Fibroblast of peridontal ligament (primary cell): Measurements from ENCODE around the gene ZNF311.
A peak's percentile ranks its signal among the peaks of the same experiment; 100 is the strongest.

ENCODE experiments used
- DNase-seq: peaks from one replicate; pipeline ENCODE4 v3.0.0-alpha.2; 2010; ENCODE audit errors: extremely low read depth

Gene ZNF311

GRCh38 chr6:29005183-29005885 lies at the start of gene ZNF311:
TSS of gene ZNF311 (minus strand) at chr6:29005315. CDS start at chr6:29003954, 1,361 bp downstream.
- peak; percentile 63 for DNase-seq

GRCh38 chr6:29051680-29052079 lies 46.6 kb upstream of the ZNF311 start:
- DNase-seq = no peak

GRCh38 chr6:29045075-29045474 lies 40.0 kb upstream of the ZNF311 start, which contains the start of gene OR2W1:
TSS of gene OR2W1 (minus strand) at chr6:29045175. CDS start at chr6:29045175, 0 bp downstream.
- DNase-seq = no peak

GRCh38 chr6:29035951-29036350 lies 30.8 kb upstream of the ZNF311 start:
- DNase-seq = no peak

- DNase-seq = no peak
These were observed 23.7 kb upstream of the ZNF311 start for GRCh38 chr6:29028821-29029220.

- no peak for DNase-seq
These were observed 20.9 kb upstream of the ZNF311 start for GRCh38 chr6:29025927-29026585.

GRCh38 chr6:29021434-29021833 lies 16.3 kb upstream of the ZNF311 start:
- DNase-seq = no peak

- no peak for DNase-seq
These were observed 14.5 kb upstream of the ZNF311 start for GRCh38 chr6:29019629-29020028.

- no peak for DNase-seq
These were observed 12.3 kb upstream of the ZNF311 start for GRCh38 chr6:29017428-29017802.

- peak; percentile 84 for DNase-seq
These were observed 11.7 kb upstream of the ZNF311 start for GRCh38 chr6:29016559-29017427.

GRCh38 chr6:29014729-29015608 lies 9.9 kb upstream of the ZNF311 start:
- DNase-seq = no peak

GRCh38 chr6:29011276-29011734 lies 6.2 kb upstream of the ZNF311 start:
- peak; percentile 68 for DNase-seq

GRCh38 chr6:29009358-29009757 lies 4.2 kb upstream of the ZNF311 start:
- DNase-seq = no peak

- no peak for DNase-seq
These were observed 3.0 kb upstream of the ZNF311 start for GRCh38 chr6:29008089-29008488.

- no peak for DNase-seq
These were observed 8.1 kb downstream of the ZNF311 start for GRCh38 chr6:28996844-28997510.

GRCh38 chr6:28995093-28995650 lies 9.9 kb downstream of the ZNF311 start:
- DNase-seq = no peak

GRCh38 chr6:28988536-28989311 lies 16.4 kb downstream of the ZNF311 start:
- DNase-seq = peak; percentile 32

- DNase-seq = peak; percentile 99
These were observed 19.5 kb downstream of the ZNF311 start for GRCh38 chr6:28985462-28986164.

GRCh38 chr6:28983838-28984237 lies 21.3 kb downstream of the ZNF311 start:
- no peak for DNase-seq
